GM10266 (cell line): ENCODE measurements around the gene PDE8B.

ENCODE experiments used
- DNase-seq: peaks from one replicate; pipeline ENCODE4 v3.0.0; 2012; ENCODE audit errors: extremely low spot score
- TF ChIP-seq, protein P1 (sequence below): IDR thresholded peaks from 2 replicates; pipeline ENCODE4 v1.5.1; 2012; ENCODE audit warnings: mild to moderate bottlenecking, low read depth; ENCODE audit not compliant: control insufficient read depth, insufficient read depth; ENCODE audit errors: missing control alignments

Gene PDE8B

DNA sequence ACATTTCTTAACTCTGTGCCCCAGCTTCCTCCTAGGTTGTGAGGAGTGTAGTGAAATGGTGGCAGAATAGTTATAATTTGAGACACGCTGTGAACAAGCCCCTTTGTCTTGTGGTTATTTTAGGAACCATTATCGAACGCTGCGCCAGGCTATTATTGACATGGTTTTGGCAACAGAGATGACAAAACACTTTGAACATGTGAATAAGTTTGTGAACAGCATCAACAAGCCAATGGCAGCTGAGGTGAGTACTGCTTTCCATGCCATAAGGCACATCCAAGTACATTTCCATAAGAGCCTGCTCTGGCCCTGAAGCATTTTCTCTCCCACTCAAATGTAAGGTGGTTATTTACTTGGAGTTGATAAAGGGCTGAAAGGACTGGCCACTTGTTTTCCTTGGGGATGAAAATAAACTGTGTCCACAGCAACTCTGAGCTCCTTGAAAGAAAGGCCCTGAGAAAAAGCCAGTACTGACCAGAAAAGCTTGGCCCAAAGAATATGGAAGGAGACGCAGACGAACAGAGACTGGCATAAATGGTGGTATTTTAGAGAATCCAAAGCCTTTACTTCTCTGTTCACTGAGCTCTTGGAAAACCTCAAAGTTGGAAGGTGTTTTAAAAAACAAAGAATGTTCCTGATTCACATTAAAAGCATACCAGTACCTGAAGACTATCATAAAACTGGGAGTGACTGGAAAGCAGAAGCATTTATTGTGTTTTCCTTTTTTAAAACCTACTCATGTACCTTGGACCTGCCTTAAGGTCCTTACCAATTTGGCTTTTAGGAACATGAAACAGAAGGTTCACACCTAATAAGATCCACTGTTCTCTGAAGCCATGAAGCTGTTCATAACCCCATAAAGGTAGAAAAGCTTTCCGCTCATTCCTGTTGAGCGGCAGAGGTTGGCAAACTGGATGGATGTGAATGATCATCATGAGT, 209.4 kb downstream of the PDE8B start:
- DNase-seq = no peak
- TF ChIP-seq, protein P1, sequence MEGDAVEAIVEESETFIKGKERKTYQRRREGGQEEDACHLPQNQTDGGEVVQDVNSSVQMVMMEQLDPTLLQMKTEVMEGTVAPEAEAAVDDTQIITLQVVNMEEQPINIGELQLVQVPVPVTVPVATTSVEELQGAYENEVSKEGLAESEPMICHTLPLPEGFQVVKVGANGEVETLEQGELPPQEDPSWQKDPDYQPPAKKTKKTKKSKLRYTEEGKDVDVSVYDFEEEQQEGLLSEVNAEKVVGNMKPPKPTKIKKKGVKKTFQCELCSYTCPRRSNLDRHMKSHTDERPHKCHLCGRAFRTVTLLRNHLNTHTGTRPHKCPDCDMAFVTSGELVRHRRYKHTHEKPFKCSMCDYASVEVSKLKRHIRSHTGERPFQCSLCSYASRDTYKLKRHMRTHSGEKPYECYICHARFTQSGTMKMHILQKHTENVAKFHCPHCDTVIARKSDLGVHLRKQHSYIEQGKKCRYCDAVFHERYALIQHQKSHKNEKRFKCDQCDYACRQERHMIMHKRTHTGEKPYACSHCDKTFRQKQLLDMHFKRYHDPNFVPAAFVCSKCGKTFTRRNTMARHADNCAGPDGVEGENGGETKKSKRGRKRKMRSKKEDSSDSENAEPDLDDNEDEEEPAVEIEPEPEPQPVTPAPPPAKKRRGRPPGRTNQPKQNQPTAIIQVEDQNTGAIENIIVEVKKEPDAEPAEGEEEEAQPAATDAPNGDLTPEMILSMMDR = no peak

- DNase-seq = no peak
- TF ChIP-seq, protein P1 = no peak
Measured at GRCh38 chr5:77420940-77421339, 210.5 kb downstream of the PDE8B start.

DNA sequence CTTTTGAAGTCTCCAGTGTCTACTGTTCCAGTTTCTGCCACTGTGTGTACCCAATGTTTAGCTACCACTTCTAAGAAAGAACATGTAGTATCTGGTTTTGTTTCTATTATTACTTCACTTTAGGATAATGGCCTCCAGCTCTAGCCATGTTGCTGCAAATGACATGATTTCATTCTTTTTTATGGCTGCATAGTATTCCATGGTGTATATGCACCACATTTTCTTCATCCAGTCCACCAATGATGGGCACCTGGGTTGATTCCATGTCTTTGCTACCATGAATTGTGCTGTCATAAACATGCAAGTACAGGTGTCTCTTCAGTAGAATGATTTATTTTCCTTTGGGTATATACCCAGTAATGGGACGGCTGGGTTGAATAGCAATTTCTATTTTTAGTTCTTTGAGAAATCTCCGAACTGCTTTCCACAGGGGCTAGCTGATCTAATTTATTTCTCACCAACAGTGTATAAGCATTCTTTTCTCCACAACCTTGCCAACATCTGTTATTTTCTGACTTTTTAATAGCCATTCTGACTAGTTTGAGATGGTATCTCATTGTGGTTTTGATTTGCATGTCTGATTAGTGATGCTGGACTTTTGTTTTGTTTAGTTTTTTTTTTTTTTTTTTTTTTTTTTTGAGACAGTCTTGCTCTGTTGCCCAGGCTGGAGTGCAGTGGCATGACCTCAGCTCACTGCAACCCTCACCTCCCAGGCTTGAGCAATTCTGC, 212.7 kb downstream of the PDE8B start:
- TF ChIP-seq, protein P1 = no peak
- no peak for DNase-seq

DNA sequence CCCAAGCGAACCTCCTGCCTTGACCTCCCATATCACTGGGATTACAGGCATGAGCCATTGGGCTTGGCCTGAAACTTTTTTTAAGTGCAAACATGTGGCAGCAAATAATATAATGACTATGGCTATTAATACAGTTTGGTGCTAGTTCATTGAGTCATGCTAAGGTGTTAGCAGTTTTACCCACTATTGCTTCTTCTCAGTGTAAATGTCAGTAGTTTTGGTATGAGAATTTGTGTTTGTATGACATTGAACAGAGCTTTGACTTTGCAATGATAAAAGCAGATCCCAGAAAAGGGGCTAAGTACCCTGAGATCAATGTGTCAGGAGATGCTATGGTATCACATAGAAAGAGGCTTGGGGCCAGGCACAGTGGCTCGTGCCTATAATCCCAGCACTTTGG, 214.4 kb downstream of the PDE8B start:
- TF ChIP-seq, protein P1 = no peak
- no peak for DNase-seq

DNA sequence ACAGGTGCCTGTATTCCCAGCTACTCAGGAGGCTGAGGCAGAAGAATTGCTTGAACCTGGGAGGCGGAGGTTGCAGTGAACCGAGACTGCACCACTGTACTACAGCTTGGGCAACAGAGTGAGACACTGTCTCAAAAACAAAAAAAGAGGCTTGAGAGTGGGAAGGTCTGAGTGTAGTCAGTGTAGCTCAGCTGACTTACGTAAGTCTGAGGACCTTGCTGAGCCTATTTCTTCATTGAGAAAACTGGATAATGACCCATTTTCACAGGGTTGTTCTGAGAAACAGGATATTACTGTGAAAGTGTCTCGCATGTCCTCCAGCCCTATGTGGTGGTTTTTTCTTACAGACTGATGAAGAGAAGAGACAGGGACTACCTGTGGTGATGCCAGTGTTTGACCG, 214.9 kb downstream of the PDE8B start:
- no peak for DNase-seq
- TF ChIP-seq, protein P1 = no peak

GRCh38 chr5:77425998-77426659, 215.6 kb downstream of the PDE8B start:
- TF ChIP-seq, protein P1 = no peak

More at GRCh38 chr5:77425998-77426659, 215.6 kb downstream of the PDE8B start:
- DNase-seq = no peak
